Ovary (tissue), 9 donors: ENCODE results near the gene SPATA19. TPM values are rescaled to one million over a fixed set of nuclear protein-coding genes. Genes with fewer than 3 reads are reported as not detected.

ENCODE experiments used
- DNase-seq, 5 donors: peaks; one replicate each; pipeline ENCODE4 v3.0.0-alpha.2; 2019 to 2020
- H3K27ac ChIP-seq, 2 donors: fragments of 200-600 bp; one replicate each; pipeline versions ENCODE4 v1.5.1 to v1.8.0; 2019 to 2022
- H3K27me3 ChIP-seq: fragments of 200-600 bp; one replicate; pipeline ENCODE4 v1.8.0; 2022
- H3K36me3 ChIP-seq: fragments of 200-600 bp; sonication (generic); one replicate; pipeline ENCODE4 v1.5.1; 2019
- H3K4me1 ChIP-seq: one replicate; pipeline ENCODE4 v1.8.1; 2013; ENCODE audit warnings: mild to moderate bottlenecking, moderate library complexity; ENCODE audit not compliant: insufficient read depth
- H3K4me3 ChIP-seq: fragments of 200-600 bp; sonication (generic); one replicate; pipeline ENCODE4 v1.5.1; 2017
- H3K9me3 ChIP-seq, 2 donors: fragments of 200-600 bp in 1 of 2; sonication (generic) in 1 of 2; one replicate each; pipeline versions ENCODE4 v1.5.1 to v1.8.1; 2013 to 2019; ENCODE audit warnings: mild to moderate bottlenecking in 1 of 2, moderate library complexity in 1 of 2
- EP300 ChIP-seq: sonication (generic); formaldehyde crosslinking; IDR thresholded peaks from one replicate; pipeline ENCODE4 v1.6.1; 2017; ENCODE audit warnings: antibody characterized with exemption
- POLR2A ChIP-seq: fragments of 450-650 bp; IDR thresholded peaks from one replicate; pipeline ENCODE4 v1.6.1; 2017; ENCODE audit warnings: antibody characterized with exemption, mild to moderate bottlenecking, moderate library complexity
- whole genome bisulfite sequencing, 3 donors: extraction: QIAGEN DNeasy Blood & Tissue Kit in 1 of 3; methylation state at CpG; one replicate each; pipeline versions ENCODE4 v1.1.5 to v1.1.7; 2013 to 2017; 5-methylcytosine and 5-hydroxymethylcytosine counted together
- intact Hi-C, 4 donors: fragments of 100-400 bp; cut with DNase I; formaldehyde crosslinking; loops; one replicate each; pipeline versions ENCODE4 v1.11.0 to v1.15.1; 2022 to 2023
- polyA plus RNA-seq, 2 donors: library from polyadenylated mRNA; stranded (reverse); fragments of 200-250 nt in 1 of 2; fragments of 350-450 nt in 1 of 2; fragmentation: Illumina TruSeq in 1 of 2; extraction: RNeasy Lipid Tissue Mini Kit (QIAGEN cat#74804) in 1 of 2; gene quantifications; one replicate each; pipeline ENCODE4 v1.2.3, GENCODE V29; 2013 to 2014
- total RNA-seq, 7 donors: library from RNA; depleted of rRNA in 2 of 7; stranded (reverse); fragments of >200 nt in 2 of 7; fragmentation: NEBNext Ultra II Directional in 3 of 7; extraction: Animal tissue kit (Norgen Biotek cat#: 25700) in 3 of 7; gene quantifications; one replicate each; pipeline versions ENCODE4 v1.1.0 to v1.2.4, GENCODE V29; 2016 to 2023
- TF ChIP-seq, protein P1 (sequence below), 3 donors: fragments of 450-650 bp in 2 of 3; fragments of 200-600 bp in 1 of 3; IDR thresholded peaks; one replicate each; pipeline versions ENCODE4 v1.5.1 to v1.8.0; 2016 to 2022; ENCODE audit warnings: antibody characterized with exemption in 3 of 3, mild to moderate bottlenecking in 1 of 3
- donor health status: DM: no; HTN: no; CAD: no; lungs with moderate emphysema.
- donor health status: DM: no; HTN: no; CAD: no.
- donor health status: Bipolar disorder and iron deficiency.
- donor health status: DM: yes; HTN: yes; CAD: no.
- donor health status: DM: no; HTN: no; CAD: no.
- donor health status: DM: yes; HTN: yes; CAD: no.

The SPATA19 gene
- total and polyA plus RNA-seq, 9 donors, result not detected

DNA sequence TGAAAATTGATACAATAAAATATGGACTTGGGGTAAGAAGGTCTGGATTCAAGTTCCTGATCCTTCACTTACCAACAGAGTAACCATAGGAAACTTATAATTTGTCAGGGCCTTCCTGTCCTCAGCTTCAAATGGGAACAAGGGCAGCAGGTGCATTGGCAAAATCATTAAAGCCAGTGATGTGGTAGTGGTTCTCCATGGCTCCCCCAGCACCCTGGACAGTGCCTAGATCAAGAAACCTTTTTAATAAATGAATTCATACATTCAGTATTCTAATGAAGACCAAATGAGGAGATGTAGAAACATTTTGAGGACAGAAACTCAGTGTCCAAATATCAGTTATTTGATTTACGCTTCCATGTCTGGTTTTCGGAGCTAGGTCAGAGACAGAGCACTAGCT is 51.1 kb downstream of the SPATA19 start:
- TF ChIP-seq, protein P1, sequence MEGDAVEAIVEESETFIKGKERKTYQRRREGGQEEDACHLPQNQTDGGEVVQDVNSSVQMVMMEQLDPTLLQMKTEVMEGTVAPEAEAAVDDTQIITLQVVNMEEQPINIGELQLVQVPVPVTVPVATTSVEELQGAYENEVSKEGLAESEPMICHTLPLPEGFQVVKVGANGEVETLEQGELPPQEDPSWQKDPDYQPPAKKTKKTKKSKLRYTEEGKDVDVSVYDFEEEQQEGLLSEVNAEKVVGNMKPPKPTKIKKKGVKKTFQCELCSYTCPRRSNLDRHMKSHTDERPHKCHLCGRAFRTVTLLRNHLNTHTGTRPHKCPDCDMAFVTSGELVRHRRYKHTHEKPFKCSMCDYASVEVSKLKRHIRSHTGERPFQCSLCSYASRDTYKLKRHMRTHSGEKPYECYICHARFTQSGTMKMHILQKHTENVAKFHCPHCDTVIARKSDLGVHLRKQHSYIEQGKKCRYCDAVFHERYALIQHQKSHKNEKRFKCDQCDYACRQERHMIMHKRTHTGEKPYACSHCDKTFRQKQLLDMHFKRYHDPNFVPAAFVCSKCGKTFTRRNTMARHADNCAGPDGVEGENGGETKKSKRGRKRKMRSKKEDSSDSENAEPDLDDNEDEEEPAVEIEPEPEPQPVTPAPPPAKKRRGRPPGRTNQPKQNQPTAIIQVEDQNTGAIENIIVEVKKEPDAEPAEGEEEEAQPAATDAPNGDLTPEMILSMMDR (IDR thresholded peaks at IDR 0.05), result no peak
- TF ChIP-seq EP300, result no peak
- TF ChIP-seq POLR2A, result no peak
- H3K27me3 ChIP-seq, result no peaks in the 10 kb centered on the region
- DNase-seq, result no peak
- no peak overlapping the region for H3K4me3 ChIP-seq
- no peak overlapping the region for H3K27ac ChIP-seq
- intact Hi-C loops, result no loop called here
- H3K9me3 ChIP-seq, result no peaks in the 10 kb centered on the region
- H3K36me3 ChIP-seq, result no peaks in the 10 kb centered on the region
- 85 to 87% (median 87%) methylated on average over 2 of the region's 2 CpGs for WGBS, 3 donors
- no peaks in the 10 kb centered on the region for H3K4me1 ChIP-seq

DNA sequence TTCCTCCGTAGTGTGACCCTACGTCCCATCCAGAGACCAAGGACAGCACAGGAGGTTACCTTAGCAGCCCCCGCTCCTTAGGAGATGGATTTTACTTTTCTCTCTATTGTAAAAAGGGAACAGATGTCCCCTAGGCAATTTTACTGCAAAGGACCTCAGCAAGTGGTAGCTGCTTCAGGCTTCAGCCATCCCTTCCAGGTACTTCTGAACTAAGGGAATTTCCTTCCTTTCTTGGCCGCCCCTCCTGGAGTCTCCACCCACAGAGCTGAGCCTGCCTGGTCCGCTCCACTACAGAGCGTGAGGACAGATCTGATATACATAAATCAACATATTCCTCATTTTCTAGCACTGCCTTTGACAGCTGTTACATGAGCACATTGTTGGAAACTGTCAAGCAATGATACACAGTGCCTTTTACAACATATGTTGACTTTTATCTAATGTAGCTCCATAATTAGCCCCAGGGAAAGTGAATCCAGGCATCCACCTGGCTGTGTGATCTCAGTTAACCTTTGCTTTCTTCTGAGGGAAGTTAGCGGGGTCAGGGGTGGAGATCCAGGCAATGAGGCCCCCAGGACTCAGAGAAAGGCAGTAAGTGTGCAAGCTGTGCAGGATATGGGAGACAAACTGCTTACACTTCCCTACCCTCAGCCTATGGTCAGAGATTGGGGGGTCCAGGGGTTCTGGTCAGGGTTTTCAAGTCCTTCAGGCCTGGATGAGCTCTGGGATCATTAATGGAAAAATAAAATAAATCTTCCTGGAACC is 51.9 kb downstream of the SPATA19 start:
- Histone ChIP-seq H3K27me3 (no peaks in the 10 kb centered on the region), H3K27ac (no peak overlapping the region), H3K4me1 (no peaks in the 10 kb centered on the region), H3K36me3 (no peaks in the 10 kb centered on the region), H3K4me3 (no peak overlapping the region), H3K9me3 (no peaks in the 10 kb centered on the region)
- intact Hi-C loops, result no loop called here
- WGBS, 3 donors, result 58 to 63% (median 62%) methylated on average over 7 of the region's 7 CpGs
- TF ChIP-seq EP300 (no peak), POLR2A (no peak)
- TF ChIP-seq, protein P1 (IDR thresholded peaks at IDR 0.05), result no peak
- DNase-seq, result no peak

DNA sequence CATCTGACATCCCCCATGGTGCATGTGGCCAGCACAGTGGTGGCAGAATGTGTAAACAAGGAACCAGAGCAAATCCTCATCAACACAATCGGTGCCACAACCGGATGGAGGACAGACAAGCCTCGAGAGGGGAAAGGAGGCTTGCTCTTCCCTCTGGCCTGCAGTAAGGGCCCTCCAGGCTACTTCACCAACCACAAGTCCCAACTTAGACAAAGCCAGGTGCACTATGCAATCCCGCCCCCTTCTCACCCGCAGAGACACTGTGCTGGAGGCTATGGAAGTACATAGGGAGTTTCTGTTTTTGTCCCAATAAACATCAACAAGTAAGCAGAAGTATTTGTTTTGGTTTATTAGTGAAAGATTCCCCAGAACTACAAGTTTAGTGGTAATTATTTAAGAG is 54.3 kb downstream of the SPATA19 start:
- Histone ChIP-seq H3K27me3 (no peaks in the 10 kb centered on the region), H3K4me1 (no peaks in the 10 kb centered on the region), H3K27ac (no peak overlapping the region), H3K36me3 (no peaks in the 10 kb centered on the region), H3K9me3 (no peaks in the 10 kb centered on the region), H3K4me3 (no peak overlapping the region)
- DNase-seq, result no peak
- TF ChIP-seq EP300 (no peak), POLR2A (no peak)
- TF ChIP-seq, protein P1 (IDR thresholded peaks at IDR 0.05), result no peak
- 81 to 86% (median 84%) methylated on average over 5 of the region's 5 CpGs for WGBS, 3 donors
- intact Hi-C loops, result no loop called here

Other genes with a start within 250 kb of the SPATA19 start
- 10 to 100 TPM in 2 of 7 donors, 1 to 10 TPM in 4, under 1 TPM in 1; 0.48 to 15.4 (median 8.8) TPM for gene IGSF9B, start 111.5 kb upstream of the SPATA19 start, total RNA-seq
- gene IGSF9B, start 111.5 kb upstream of the SPATA19 start, polyA plus RNA-seq, result 1 to 10 TPM; 1.7 to 4.2 TPM
- gene JAM3, start 223.6 kb upstream of the SPATA19 start, total RNA-seq, result 10 to 100 TPM; 32.5 to 95.0 (median 72.3) TPM
- 10 to 100 TPM; 43.1 to 86.5 TPM for gene JAM3, start 223.6 kb upstream of the SPATA19 start, polyA plus RNA-seq